Naive thymus-derived CD8-positive, alpha-beta T cell (primary cell): ENCODE measurements around the gene FITM1. TPM values are rescaled to one million over a fixed set of nuclear protein-coding genes. Genes with fewer than 3 reads are reported as not detected.
A peak's percentile ranks its signal among the peaks of the same experiment; 100 is the strongest.

Source experiments
- ATAC-seq, 2 donors: fragments of 150-1000 bp; cut with Tn5 transposase in 1 of 2; sonication (Bioruptor Pico), chemical (Tn5 transposase) in 1 of 2; 1 replicate in 1 of 2; 2 replicates in 1 of 2; pipeline ENCODE4 v1.10.0; 2021; ENCODE audit warnings: mild to moderate bottlenecking in 2 of 2, moderate library complexity in 2 of 2
- POLR2A ChIA-PET: fragments of 350-600 bp; sonication (Branson Sonifier 250); formaldehyde crosslinking; loops from one replicate; lab custom pipeline; 2021; ENCODE audit warnings: antibody characterized with exemption; lab: Charles Lee
- DNase-seq, 10 donors: peaks; one replicate each; pipeline versions ENCODE4 v3.0.0 to v3.0.0-alpha.2; 2020 to 2022
- H3K27ac Mint-ChIP-seq, 10 donors: one replicate each; pipeline ENCODE4 v1.8.0; 2020 to 2022; ENCODE audit warnings: mild to moderate bottlenecking in 10 of 10, mixed read lengths in 10 of 10, moderate library complexity in 4 of 10, inconsistent platforms in 1 of 10
- H3K27me3 Mint-ChIP-seq, 5 donors: one replicate each; pipeline ENCODE4 v1.8.0; 2021 to 2022; ENCODE audit warnings: mixed read lengths in 5 of 5
- H3K36me3 Mint-ChIP-seq, 3 donors: one replicate each; pipeline ENCODE4 v1.8.0; 2020 to 2022; ENCODE audit warnings: mixed read lengths in 3 of 3, mild to moderate bottlenecking in 2 of 3, inconsistent platforms in 1 of 3
- H3K4me1 Mint-ChIP-seq, 4 donors: one replicate each; pipeline ENCODE4 v1.8.0; 2021 to 2022; ENCODE audit warnings: mixed read lengths in 4 of 4
- H3K4me3 Mint-ChIP-seq, 10 donors: one replicate each; pipeline ENCODE4 v1.8.0; 2020 to 2022; ENCODE audit warnings: mild to moderate bottlenecking in 10 of 10, mixed read lengths in 10 of 10, moderate library complexity in 6 of 10, inconsistent platforms in 1 of 10
- H3K9me3 Mint-ChIP-seq, 9 donors: one replicate each; pipeline ENCODE4 v1.8.0; 2020 to 2022; ENCODE audit warnings: mixed read lengths in 9 of 9, mild to moderate bottlenecking in 3 of 9, inconsistent platforms in 1 of 9, moderate library complexity in 1 of 9
- polyA plus RNA-seq, 3 donors: library from polyadenylated mRNA; unstranded; fragments of 300-500 nt; fragmentation: Illumina TruSeq; gene quantifications; one replicate each; pipeline ENCODE4 v1.2.3, GENCODE V29; 2021
- total RNA-seq, 8 experiments: library from RNA in 2 of 8; stranded (reverse) in 2 of 8; gene quantifications; one replicate each; pipeline ENCODE4 v1.2.3 and lab custom pipeline; 2021 to 2026

Gene FITM1
- total and polyA plus RNA-seq, 5 experiments from 2014 or later = 0.52 to 2.2 (median 0.60) TPM

DNA sequence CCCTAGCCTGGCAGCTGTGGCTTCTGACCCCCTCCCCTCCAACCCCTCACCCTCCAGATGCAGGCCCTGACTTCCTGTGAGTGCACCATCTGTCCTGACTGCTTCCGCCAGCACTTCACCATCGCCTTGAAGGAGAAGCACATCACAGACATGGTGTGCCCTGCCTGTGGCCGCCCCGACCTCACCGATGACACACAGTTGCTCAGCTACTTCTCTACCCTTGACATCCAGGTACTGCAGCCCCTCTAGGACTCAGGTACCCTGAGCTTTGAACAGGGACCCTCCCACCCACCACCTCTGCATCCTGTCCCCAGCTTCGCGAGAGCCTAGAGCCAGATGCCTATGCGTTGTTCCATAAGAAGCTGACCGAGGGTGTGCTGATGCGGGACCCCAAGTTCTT, 24.6 kb downstream of the FITM1 start:
- H3K4me1 Mint-ChIP-seq = peaks cover 6 to 24% (median 12%) of the 10 kb centered on the region in 4 donors
- H3K27ac Mint-ChIP-seq = peak overlapping the region in 7 of 10 donors; percentile 9 to 77 (median 25)
- no peak for ATAC-seq
- H3K9me3 Mint-ChIP-seq = no peaks in the 10 kb centered on the region
- peaks cover 4 to 80% (median 27%) of the 10 kb centered on the region in 3 donors for H3K36me3 Mint-ChIP-seq
- no peak overlapping the region for H3K4me3 Mint-ChIP-seq
- no peaks in the 10 kb centered on the region for H3K27me3 Mint-ChIP-seq
- POLR2A ChIA-PET = interaction anchor here (0.5 to 3.0 kb wide), 6 partner anchors 8 to 58 kb away, joined by 3 to 14 read pairs (median 4); partner anchors contain the start of genes DCAF11, NRL, PSME2 and RNF31
- DNase-seq = peak in 1 of 10 donors; percentile 57

DNA sequence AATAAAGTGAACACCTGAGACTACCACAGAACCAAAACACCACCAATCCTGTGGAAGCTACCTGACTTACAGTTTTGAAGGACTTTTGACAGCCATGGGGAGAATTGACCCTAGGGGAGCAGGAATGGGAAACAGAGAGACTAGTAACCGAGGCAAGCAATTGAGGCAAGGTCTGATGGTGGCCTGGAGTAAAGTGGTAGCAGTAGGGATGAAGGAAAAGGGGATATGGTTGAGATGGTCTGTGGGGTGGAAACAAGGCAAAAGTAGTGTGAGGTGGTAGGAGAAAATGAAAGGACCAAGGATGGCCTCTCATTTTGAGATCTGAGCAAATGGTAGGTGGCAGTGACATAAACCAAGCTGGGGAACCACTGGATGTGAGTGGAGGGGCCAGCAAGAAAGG, 26.4 kb downstream of the FITM1 start:
- H3K4me3 Mint-ChIP-seq = no peak overlapping the region
- ATAC-seq (no peak), DNase-seq (no peak)
- no peaks in the 10 kb centered on the region for H3K9me3 Mint-ChIP-seq
- peak overlapping the region in 8 of 10 donors; percentile 0 to 95 (median 54) for H3K27ac Mint-ChIP-seq
- peaks cover 4 to 69% (median 20%) of the 10 kb centered on the region in 3 donors for H3K36me3 Mint-ChIP-seq
- H3K27me3 Mint-ChIP-seq = peaks cover 0 to 2% (median 0%) of the 10 kb centered on the region in 5 donors
- POLR2A ChIA-PET = interaction anchor here (0.9 to 3.0 kb wide), 3 partner anchors 9 to 42 kb away, joined by 3 to 14 read pairs (median 3); partner anchors contain the start of genes DCAF11, NRL, PSME2 and RNF31
- peaks cover 8 to 35% (median 19%) of the 10 kb centered on the region in 4 donors for H3K4me1 Mint-ChIP-seq

DNA sequence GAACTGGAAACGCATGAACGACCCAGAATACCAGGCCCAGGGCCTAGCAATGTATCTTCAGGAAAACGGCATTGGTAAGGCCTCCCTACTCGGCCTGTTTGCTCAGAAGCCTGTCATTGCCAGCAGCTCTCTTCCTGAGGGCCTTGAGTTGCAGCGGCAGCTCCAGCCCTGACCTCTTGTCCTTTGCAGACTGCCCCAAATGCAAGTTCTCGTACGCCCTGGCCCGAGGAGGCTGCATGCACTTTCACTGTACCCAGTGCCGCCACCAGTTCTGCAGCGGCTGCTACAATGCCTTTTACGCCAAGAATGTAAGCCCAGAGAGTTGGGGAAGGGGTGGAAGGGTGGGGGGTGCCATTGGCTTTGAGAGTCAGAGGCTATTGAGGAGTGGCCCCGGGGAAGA, 26.9 kb downstream of the FITM1 start:
- POLR2A ChIA-PET = interaction anchor here (0.9 to 3.0 kb wide), 3 partner anchors 10 to 43 kb away, joined by 3 to 14 read pairs (median 3); partner anchors contain the start of genes DCAF11, NRL, PSME2 and RNF31
- Mint-ChIP-seq H3K9me3 (no peaks in the 10 kb centered on the region), H3K27me3 (peaks cover 0 to 2% (median 0%) of the 10 kb centered on the region in 5 donors), H3K4me3 (no peak overlapping the region), H3K27ac (peak overlapping the region in 7 of 10 donors; percentile 21 to 95 (median 64)), H3K36me3 (peaks cover 4 to 70% (median 20%) of the 10 kb centered on the region in 3 donors), H3K4me1 (peaks cover 12 to 38% (median 23%) of the 10 kb centered on the region in 4 donors)
- no peak for ATAC-seq
- no peak for DNase-seq

DNA sequence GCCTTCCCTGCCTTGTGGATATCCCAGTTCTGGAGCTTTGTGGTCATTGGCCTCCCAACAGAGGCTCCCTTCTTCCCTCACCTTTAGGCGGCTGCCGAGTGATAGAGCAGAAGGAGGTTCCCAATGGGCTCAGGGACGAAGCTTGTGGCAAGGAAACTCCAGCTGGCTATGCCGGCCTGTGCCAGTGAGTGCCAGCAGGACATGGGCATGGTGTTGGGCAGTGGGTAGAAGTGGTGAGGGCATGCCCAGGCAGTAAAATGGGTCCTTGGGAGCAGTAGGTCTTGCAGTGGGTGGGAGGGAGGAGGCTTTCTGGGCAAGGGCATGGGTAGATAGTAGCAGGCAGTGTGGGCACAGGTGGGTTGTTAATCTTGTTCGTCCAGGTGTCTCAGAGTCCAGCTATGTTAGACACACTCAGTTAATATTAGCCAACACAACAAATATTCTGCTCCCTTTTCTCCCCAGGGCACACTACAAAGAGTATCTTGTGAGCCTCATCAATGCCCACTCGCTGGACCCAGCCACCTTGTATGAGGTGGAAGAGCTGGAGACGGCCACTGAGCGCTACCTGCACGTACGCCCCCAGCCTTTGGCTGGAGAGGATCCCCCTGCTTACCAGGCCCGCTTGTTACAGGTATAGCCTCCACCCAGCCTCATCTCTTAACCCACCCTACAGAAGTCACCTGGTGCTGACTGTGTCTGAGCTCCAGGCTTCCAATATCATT, 29.5 kb downstream of the FITM1 start:
- Mint-ChIP-seq H3K4me1 (peaks cover 26 to 58% (median 48%) of the 10 kb centered on the region in 4 donors), H3K4me3 (peak overlapping the region in 6 of 10 donors; percentile 8 to 46 (median 22))

DNA sequence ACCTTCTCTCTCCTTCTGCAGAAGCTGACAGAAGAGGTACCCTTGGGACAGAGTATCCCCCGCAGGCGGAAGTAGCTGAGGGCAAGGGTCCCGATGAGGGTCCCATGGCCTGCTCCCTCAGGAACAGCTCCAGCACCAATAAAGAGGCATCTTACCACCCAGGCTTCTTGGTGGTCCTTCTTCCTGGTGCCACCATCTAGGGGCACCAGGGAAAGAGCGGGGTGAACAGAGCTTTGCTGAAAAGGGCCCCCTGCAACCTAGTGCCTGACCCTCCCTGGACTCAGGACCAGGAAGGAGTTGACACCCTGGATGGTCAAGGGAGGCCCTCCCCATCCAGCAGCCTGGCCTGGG, 30.0 kb downstream of the FITM1 start:
- peaks cover 4 to 76% (median 33%) of the 10 kb centered on the region in 3 donors for H3K36me3 Mint-ChIP-seq
- ATAC-seq (no peak), DNase-seq (no peak)
- no peaks in the 10 kb centered on the region for H3K9me3 Mint-ChIP-seq
- peak overlapping the region; percentile 92 to 100 (median 99) for H3K27ac Mint-ChIP-seq
- H3K4me1 Mint-ChIP-seq = peaks cover 27 to 63% (median 52%) of the 10 kb centered on the region in 4 donors
- H3K4me3 Mint-ChIP-seq = peak overlapping the region in 9 of 10 donors; percentile 8 to 98 (median 46)
- POLR2A ChIA-PET = interaction anchor here (0.5 to 4.4 kb wide), 21 partner anchors 10 to 176 kb away, joined by 3 to 55 read pairs (median 8); partner anchors contain the start of genes CHMP4A, DCAF11, EMC9 and IPO4
- H3K27me3 Mint-ChIP-seq = peaks cover 0 to 2% (median 0%) of the 10 kb centered on the region in 5 donors

More for the DNA sequence above, 29.5 kb downstream of the FITM1 start:
- DNase-seq = peak in 1 of 10 donors; percentile 43
- Mint-ChIP-seq H3K36me3 (peaks cover 4 to 76% (median 33%) of the 10 kb centered on the region in 3 donors), H3K27me3 (peaks cover 0 to 2% (median 0%) of the 10 kb centered on the region in 5 donors), H3K9me3 (no peaks in the 10 kb centered on the region), H3K27ac (peak overlapping the region; percentile 88 to 100 (median 99))
- ATAC-seq = no peak
- POLR2A ChIA-PET = interaction anchor here (0.5 to 4.4 kb wide), 16 partner anchors 11 to 113 kb away, joined by 3 to 55 read pairs (median 11); partner anchors contain the start of genes CHMP4A, DCAF11, EMC9 and IPO4

DNA sequence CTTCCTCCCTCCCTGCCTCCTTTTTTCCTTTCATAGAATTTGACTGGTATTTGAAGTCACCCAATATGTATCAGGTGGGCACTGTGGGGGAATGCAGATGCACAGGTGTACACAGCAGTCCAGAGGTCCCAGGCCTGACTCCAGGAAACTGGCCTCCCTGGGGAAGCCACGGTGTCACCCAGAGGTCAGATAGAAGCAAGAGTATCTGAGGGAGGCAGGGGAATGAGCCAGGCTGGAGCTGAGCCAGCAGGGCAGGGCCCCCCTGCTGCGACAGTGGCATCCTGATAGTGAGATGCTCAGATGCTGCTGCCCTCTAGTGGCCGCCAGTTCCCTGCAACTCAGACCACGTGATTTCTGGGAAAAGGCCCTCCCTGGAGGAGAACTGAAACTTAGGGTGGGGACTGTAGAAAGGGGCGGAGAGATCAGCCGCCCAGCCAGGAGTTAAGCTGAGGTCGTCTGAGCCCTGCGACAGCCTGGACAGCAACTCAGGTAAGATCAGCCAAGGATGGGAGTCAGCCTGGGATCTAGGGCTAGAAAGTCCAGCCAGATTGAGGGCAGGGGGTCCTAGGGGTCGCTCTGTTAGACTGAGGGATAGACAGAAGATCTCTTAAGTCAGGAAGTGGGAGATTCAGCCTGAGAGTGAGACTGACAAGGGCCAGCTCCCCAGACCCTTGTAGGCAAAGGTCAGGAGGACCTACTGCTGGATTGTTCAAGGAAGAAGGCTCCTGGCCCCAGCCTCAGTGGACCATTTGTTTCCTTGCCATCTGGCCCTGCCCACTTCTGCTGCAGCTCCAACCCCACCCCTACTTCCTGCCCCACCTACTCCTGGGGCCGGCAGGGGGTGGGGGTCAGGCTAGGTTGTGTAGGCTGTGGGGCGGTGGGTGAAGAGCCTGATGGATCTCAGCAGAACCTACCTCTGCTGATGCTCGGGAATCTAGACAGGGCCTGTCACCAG, 30.7 kb downstream of the FITM1 start, which contains the start of gene IRF9:
IRF9 (plus strand) TSS at position 416 of the 955 bp plus-strand sequence. CDS start 880 bp downstream, outside the sequence.
- H3K27me3 Mint-ChIP-seq = peaks cover 0 to 2% (median 0%) of the 10 kb centered on the region in 5 donors
- DNase-seq = peak; percentile 94 to 99 (median 97)
- H3K9me3 Mint-ChIP-seq = no peaks in the 10 kb centered on the region
- H3K27ac Mint-ChIP-seq = peak within 1 kb of the TSS; percentile 92 to 100 (median 99)
- peaks cover 4 to 76% (median 27%) of the 10 kb centered on the region in 3 donors for H3K36me3 Mint-ChIP-seq
- ATAC-seq = peak; percentile 89 to 90
- H3K4me1 Mint-ChIP-seq = peaks cover 27 to 64% (median 55%) of the 10 kb centered on the region in 4 donors
- peak within 1 kb of the TSS; percentile 95 to 100 (median 98) for H3K4me3 Mint-ChIP-seq
- POLR2A ChIA-PET = interaction anchor here (0.6 to 4.4 kb wide), 26 partner anchors 10 to 1066 kb away, joined by 3 to 55 read pairs (median 6); partner anchors contain the start of genes C14orf119, CHMP4A, DCAF11 and EMC9

DNA sequence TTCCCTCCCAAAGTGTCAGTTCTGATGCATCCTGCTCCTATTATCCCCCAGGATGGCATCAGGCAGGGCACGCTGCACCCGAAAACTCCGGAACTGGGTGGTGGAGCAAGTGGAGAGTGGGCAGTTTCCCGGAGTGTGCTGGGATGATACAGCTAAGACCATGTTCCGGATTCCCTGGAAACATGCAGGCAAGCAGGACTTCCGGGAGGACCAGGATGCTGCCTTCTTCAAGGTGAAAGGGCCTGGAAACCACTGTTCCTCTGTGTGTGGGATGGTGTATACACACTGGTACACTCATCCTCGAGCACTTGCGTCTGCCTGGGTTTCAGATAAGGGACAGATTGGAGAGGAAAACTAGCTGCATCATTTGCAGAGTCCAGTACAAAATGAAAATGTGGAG, 31.6 kb downstream of the FITM1 start:
- Mint-ChIP-seq H3K9me3 (no peaks in the 10 kb centered on the region), H3K27me3 (peaks cover 0 to 2% (median 0%) of the 10 kb centered on the region in 5 donors), H3K27ac (peak overlapping the region; percentile 92 to 100 (median 99)), H3K4me1 (peaks cover 24 to 67% (median 56%) of the 10 kb centered on the region in 4 donors), H3K36me3 (peaks cover 0 to 78% (median 23%) of the 10 kb centered on the region in 3 donors), H3K4me3 (peak overlapping the region; percentile 95 to 100 (median 98))
- DNase-seq = no peak
- POLR2A ChIA-PET = interaction anchor here (0.7 to 4.4 kb wide), 19 partner anchors 9 to 1067 kb away, joined by 3 to 55 read pairs (median 8); partner anchors contain the start of genes C14orf119, CHMP4A, CPNE6 and DCAF11
- ATAC-seq = no peak

DNA sequence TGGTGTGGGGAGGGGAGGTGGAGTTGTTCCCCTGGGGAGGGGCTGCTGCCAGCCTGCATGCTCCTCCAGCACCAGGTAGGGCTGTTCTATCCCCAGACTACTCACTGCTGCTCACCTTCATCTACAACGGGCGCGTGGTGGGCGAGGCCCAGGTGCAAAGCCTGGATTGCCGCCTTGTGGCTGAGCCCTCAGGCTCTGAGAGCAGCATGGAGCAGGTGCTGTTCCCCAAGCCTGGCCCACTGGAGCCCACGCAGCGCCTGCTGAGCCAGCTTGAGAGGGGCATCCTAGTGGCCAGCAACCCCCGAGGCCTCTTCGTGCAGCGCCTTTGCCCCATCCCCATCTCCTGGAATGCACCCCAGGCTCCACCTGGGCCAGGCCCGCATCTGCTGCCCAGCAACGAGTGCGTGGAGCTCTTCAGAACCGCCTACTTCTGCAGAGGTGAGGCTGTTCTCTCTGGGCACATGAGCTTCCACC, 34.1 kb downstream of the FITM1 start:
- POLR2A ChIA-PET = interaction anchor here (1.2 to 1.7 kb wide), 3 partner anchors 17 to 31 kb away, joined by 3 to 5 read pairs (median 4); partner anchors contain the start of genes RNF31 and TM9SF1
- ATAC-seq = no peak
- DNase-seq = peak in 1 of 10 donors; percentile 53
- H3K27me3 Mint-ChIP-seq = peaks cover 0 to 2% (median 0%) of the 10 kb centered on the region in 5 donors
- H3K36me3 Mint-ChIP-seq = peaks cover 0 to 78% (median 24%) of the 10 kb centered on the region in 3 donors
- peak overlapping the region in 9 of 10 donors; percentile 4 to 96 (median 58) for H3K4me3 Mint-ChIP-seq
- H3K9me3 Mint-ChIP-seq = no peaks in the 10 kb centered on the region
- peaks cover 28 to 74% (median 66%) of the 10 kb centered on the region in 4 donors for H3K4me1 Mint-ChIP-seq
- peak overlapping the region; percentile 39 to 100 (median 76) for H3K27ac Mint-ChIP-seq

DNA sequence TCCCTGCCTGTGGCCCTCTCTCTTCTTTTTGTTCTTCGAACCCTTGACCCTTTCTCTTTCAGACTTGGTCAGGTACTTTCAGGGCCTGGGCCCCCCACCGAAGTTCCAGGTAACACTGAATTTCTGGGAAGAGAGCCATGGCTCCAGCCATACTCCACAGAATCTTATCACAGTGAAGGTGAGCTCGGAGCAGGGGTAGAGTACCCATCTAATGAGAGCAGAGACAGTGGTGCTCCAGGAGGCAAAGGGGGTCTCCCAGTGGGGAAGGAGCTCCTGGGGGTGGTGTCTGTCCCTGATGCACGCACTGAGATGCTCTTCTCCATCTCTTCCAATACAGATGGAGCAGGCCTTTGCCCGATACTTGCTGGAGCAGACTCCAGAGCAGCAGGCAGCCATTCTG, 35.3 kb downstream of the FITM1 start:
- Mint-ChIP-seq H3K36me3 (peaks cover 0 to 74% (median 23%) of the 10 kb centered on the region in 3 donors), H3K4me1 (peaks cover 27 to 67% (median 60%) of the 10 kb centered on the region in 4 donors), H3K27me3 (peaks cover 0 to 2% (median 0%) of the 10 kb centered on the region in 5 donors), H3K4me3 (peak overlapping the region in 1 of 10 donors; percentile 14), H3K9me3 (no peaks in the 10 kb centered on the region), H3K27ac (peak overlapping the region in 8 of 10 donors; percentile 11 to 100 (median 52))
- POLR2A ChIA-PET = interaction anchor here (1.2 kb wide), 1 partner anchor 18 kb away, joined by 3 read pairs; no protein-coding TSS in a partner anchor
- ATAC-seq = no peak
- peak in 1 of 10 donors; percentile 51 for DNase-seq

DNA sequence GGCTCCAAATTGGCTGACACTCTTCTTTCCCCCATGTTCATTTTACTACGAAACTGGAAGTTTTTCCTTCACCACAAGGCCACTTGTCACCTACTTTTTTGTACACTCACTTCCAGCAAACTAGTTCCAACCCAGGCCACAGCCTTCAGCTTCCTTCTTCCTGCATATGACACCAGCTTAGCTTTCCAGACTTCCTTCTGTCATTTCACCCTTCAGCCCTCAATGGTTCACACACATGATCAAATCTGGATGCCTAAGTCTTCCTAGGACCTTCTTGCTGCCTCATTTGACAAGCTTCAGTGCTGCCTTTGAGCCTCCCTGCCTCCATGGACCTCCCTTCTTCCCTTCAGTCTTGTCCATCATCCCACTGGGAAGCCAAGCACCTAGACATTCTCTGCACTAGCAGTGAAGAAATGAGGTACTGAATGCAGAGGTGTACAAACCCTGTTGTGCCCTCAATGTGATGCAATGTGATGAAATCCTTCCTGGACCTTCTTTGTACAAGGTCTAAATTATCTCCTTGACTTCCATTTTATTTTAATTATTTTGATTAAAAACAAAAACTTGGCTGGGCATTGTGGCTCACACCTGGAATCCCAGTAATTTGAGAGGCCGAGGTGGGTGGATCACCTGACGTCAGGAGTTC, 37.1 kb downstream of the FITM1 start:
- no peak for ATAC-seq
- H3K4me1 Mint-ChIP-seq = peaks cover 22 to 65% (median 56%) of the 10 kb centered on the region in 4 donors

More for the DNA sequence above, 37.1 kb downstream of the FITM1 start:
- POLR2A ChIA-PET = interaction anchor here (0.6 kb wide), 1 partner anchor 21 kb away, joined by 3 read pairs; the partner anchor contains the start of gene IPO4
- Mint-ChIP-seq H3K27me3 (no peaks in the 10 kb centered on the region), H3K4me3 (no peak overlapping the region), H3K9me3 (no peaks in the 10 kb centered on the region), H3K36me3 (peaks cover 0 to 70% (median 26%) of the 10 kb centered on the region in 3 donors), H3K27ac (peak overlapping the region in 5 of 10 donors; percentile 43 to 82 (median 53))
- DNase-seq = no peak
